Endodermal cell (in vitro differentiated cells): ENCODE results near the gene MIDN. TPM values are rescaled to one million over a fixed set of nuclear protein-coding genes. Genes with fewer than 3 reads are reported as not detected.

ENCODE experiments used
- DNase-seq: peaks from one replicate; pipeline ENCODE4 v3.0.0-alpha.2; 2017
- H3K27ac ChIP-seq: 2 replicates; pipeline ENCODE4 v1.5.1; 2013; ENCODE audit warnings: mild to moderate bottlenecking, low read depth, low read length, moderate library complexity
- H3K27me3 ChIP-seq: 2 replicates; pipeline ENCODE4 v1.6.1; 2013; ENCODE audit warnings: mild to moderate bottlenecking, low read length, moderate library complexity; ENCODE audit not compliant: insufficient read depth, control insufficient read depth, poor library complexity, severe bottlenecking
- H3K36me3 ChIP-seq: 2 replicates; pipeline ENCODE4 v1.7.0; 2013; ENCODE audit warnings: mild to moderate bottlenecking, low read length, moderate library complexity; ENCODE audit not compliant: control insufficient read depth, insufficient read depth
- H3K4me1 ChIP-seq: one replicate; pipeline ENCODE4 v1.7.0; 2013; ENCODE audit warnings: low read length; ENCODE audit not compliant: control insufficient read depth, insufficient read depth
- H3K4me3 ChIP-seq: 2 replicates; pipeline ENCODE4 v1.5.1; 2013; ENCODE audit warnings: mild to moderate bottlenecking, low read length, moderate library complexity
- H3K9ac ChIP-seq: 2 replicates; pipeline ENCODE4 v1.6.1; 2013; ENCODE audit warnings: mild to moderate bottlenecking, low read length, moderate library complexity; ENCODE audit not compliant: poor library complexity, severe bottlenecking; ENCODE audit errors: extremely low read depth
- H3K9me3 ChIP-seq: 2 replicates; pipeline ENCODE4 v1.6.1; 2013; ENCODE audit warnings: mild to moderate bottlenecking, low read length, moderate library complexity; ENCODE audit not compliant: control insufficient read depth
- H3K27ac Mint-ChIP-seq: 2 replicates; pipeline ENCODE4 v1.8.0; 2020; ENCODE audit warnings: mixed read lengths
- H3K27me3 Mint-ChIP-seq: 2 replicates; pipeline ENCODE4 v1.8.0; 2021; ENCODE audit warnings: mild to moderate bottlenecking, mixed read lengths; ENCODE audit not compliant: insufficient read depth
- H3K36me3 Mint-ChIP-seq: 2 replicates; pipeline ENCODE4 v1.8.0; 2020; ENCODE audit warnings: low read depth, mixed read lengths
- H3K4me1 Mint-ChIP-seq: 2 replicates; pipeline ENCODE4 v1.8.0; 2020; ENCODE audit warnings: mixed read lengths
- H3K4me3 Mint-ChIP-seq: 2 replicates; pipeline ENCODE4 v1.8.0; 2020; ENCODE audit warnings: mild to moderate bottlenecking, moderate library complexity, mixed read lengths
- H3K9me3 Mint-ChIP-seq: 2 replicates; pipeline ENCODE4 v1.8.0; 2020; ENCODE audit warnings: mild to moderate bottlenecking, mixed read lengths
- CTCF ChIP-seq: fragments of 200-600 bp; sonication (generic); conservative IDR thresholded peaks from 2 replicates; pipeline ENCODE4 v1.5.0; 2021; ENCODE audit warnings: antibody characterized with exemption, mild to moderate bottlenecking
- WGBS, 2 experiments: methylation state at CpG; one replicate each; pipeline versions ENCODE4 v1.1.5 to v1.1.7; 2013; ENCODE audit warnings: missing lambda C conversion rate in 2 of 2, mixed read lengths in 1 of 2; ENCODE audit not compliant: insufficient coverage in 1 of 2, insufficient read length in 1 of 2; 5-methylcytosine and 5-hydroxymethylcytosine counted together
- total RNA-seq, 2 donors: library from RNA; stranded (reverse); fragmentation: NEBNext Ultra II Directional in 1 of 2; extraction: Animal tissue kit (Norgen Biotek cat#: 25700) in 1 of 2; gene quantifications; 2 replicates in 1 of 2; 3 replicates in 1 of 2; pipeline ENCODE4 v1.2.1, GENCODE V29; 2021

The MIDN gene
- total RNA-seq, 2 donors from 2014 or later = 183 to 185 TPM

- DNase-seq = no peak
- Histone ChIP-seq H3K9me3 (no peaks in the 10 kb centered on the region), H3K4me1 (peaks cover 5% of the 10 kb centered on the region), H3K27me3 (no peaks in the 10 kb centered on the region), H3K9ac (peak overlapping the region; percentile 95), H3K36me3 (peaks cover 49% of the 10 kb centered on the region), H3K27ac (peak overlapping the region; percentile 91), H3K4me3 (peak overlapping the region; percentile 85)
- Mint-ChIP-seq H3K9me3 (no peaks in the 10 kb centered on the region), H3K36me3 (peaks cover 40% of the 10 kb centered on the region), H3K27ac (no peak overlapping the region), H3K27me3 (no peaks in the 10 kb centered on the region), H3K4me3 (peak overlapping the region; percentile 87), H3K4me1 (peaks cover under 1% of the 10 kb centered on the region)
- no peak for TF ChIP-seq CTCF
- 39 to 41% methylated on average over 9 to 29 of the region's 30 CpGs for WGBS, 2 experiments
Observed at GRCh38 chr19:1252221-1252820, 3.9 kb downstream of the MIDN start.

- Mint-ChIP-seq H3K27ac (peak overlapping the region; percentile 35), H3K9me3 (no peaks in the 10 kb centered on the region), H3K4me3 (peak overlapping the region; percentile 87), H3K36me3 (peaks cover 46% of the 10 kb centered on the region), H3K27me3 (no peaks in the 10 kb centered on the region), H3K4me1 (peaks cover 6% of the 10 kb centered on the region)
- 40 to 66% methylated on average over 3 to 23 of the region's 26 CpGs for WGBS, 2 experiments
- Histone ChIP-seq H3K4me1 (peaks cover 5% of the 10 kb centered on the region), H3K27ac (peak overlapping the region; percentile 76), H3K9ac (peak overlapping the region; percentile 95), H3K36me3 (peaks cover 55% of the 10 kb centered on the region), H3K4me3 (peak overlapping the region; percentile 85), H3K27me3 (no peaks in the 10 kb centered on the region), H3K9me3 (no peaks in the 10 kb centered on the region)
- peak; percentile 65 for DNase-seq
- TF ChIP-seq CTCF = no peak
Observed at GRCh38 chr19:1252821-1253513, 4.6 kb downstream of the MIDN start.

- no peak for DNase-seq
- Mint-ChIP-seq H3K9me3 (no peaks in the 10 kb centered on the region), H3K27ac (peak overlapping the region; percentile 35), H3K4me1 (peaks cover 11% of the 10 kb centered on the region), H3K27me3 (no peaks in the 10 kb centered on the region), H3K36me3 (peaks cover 51% of the 10 kb centered on the region), H3K4me3 (peak overlapping the region; percentile 19)
- no peak for TF ChIP-seq CTCF
- Histone ChIP-seq H3K36me3 (peaks cover 59% of the 10 kb centered on the region), H3K4me3 (peak overlapping the region; percentile 40), H3K27me3 (no peaks in the 10 kb centered on the region), H3K9me3 (no peaks in the 10 kb centered on the region), H3K4me1 (peaks cover 5% of the 10 kb centered on the region), H3K27ac (peak overlapping the region; percentile 53), H3K9ac (peak overlapping the region; percentile 20)
- WGBS, 2 experiments = 90 to 97% methylated on average over 11 to 23 of the region's 23 CpGs
Observed at GRCh38 chr19:1253514-1254080, 5.2 kb downstream of the MIDN start.
